GM12892 (cell line): ENCODE measurements around the gene TRIM74.
"Not testable (repeated sequence)": the region's sequence is repeated elsewhere in the genome, so short reads cannot be mapped to it uniquely, and the experiment has no call there.

Source experiments
- POLR2A ChIP-seq: IDR thresholded peaks from 2 replicates; pipeline ENCODE4 v1.6.1; 2011; ENCODE audit warnings: low read depth, low read length, control low read depth
- POLR2AphosphoS5 ChIP-seq: IDR thresholded peaks from 2 replicates; pipeline ENCODE4 v1.6.1; 2011; ENCODE audit warnings: low read depth, low read length, control low read depth

DNA sequence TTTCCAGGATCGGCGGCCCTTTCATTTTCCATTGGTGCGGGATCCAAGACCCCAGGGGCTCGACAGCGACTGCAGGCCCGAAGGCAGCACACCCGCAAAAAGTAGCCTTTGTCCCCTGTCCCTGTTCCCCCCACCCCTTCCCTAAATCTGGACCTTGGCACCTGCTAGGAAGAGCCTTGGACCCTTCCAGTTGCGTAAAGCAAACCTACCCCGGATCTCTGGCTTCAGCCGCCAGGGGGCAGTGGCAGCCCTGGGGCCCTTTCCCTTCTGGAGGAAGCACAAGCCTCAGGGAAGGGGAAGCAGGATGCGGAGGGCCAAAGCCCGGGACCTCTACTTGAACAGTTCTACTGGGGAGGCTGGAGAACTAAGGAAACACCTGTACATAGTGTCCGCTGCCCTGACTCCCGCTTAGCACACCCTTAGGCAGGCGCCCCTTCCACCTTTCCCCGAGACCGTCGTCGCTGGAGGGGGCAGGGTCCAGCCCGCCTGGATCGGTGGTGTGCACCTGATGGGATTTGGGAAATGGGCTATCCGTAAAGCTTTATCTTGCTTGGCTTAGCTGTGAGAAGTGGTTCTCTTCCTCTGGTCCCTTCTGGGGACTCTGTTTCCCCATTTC, 23.0 kb downstream of the TRIM74 start:
- not testable (repeated sequence) for TF ChIP-seq POLR2AphosphoS5, POLR2A
